Measurements from ENCODE around the gene CNR1.

Gene CNR1

GRCh38 chr6:88161940-88162339 lies 4.2 kb downstream of the CNR1 start:
- Histone ChIP-seq H3K4me1 (ENCODE audit: control insufficient read depth in 1 of 2, insufficient read depth in 1 of 2, low read depth in 1 of 2, low read length in 1 of 2) (peaks cover 10 to 16% of the 10 kb centered on the region in 2 experiments), H3K27ac (no peak overlapping the region), H3K27me3 (peaks cover 72% of the 10 kb centered on the region), H3K9me3 (no peaks in the 10 kb centered on the region), H3K36me3 (no peaks in the 10 kb centered on the region), H3K4me3 (ENCODE audit: low read depth in 1 of 2, low read length in 1 of 2) (no peak overlapping the region)
- TF ChIP-seq CTCF (IDR thresholded peaks at IDR 0.05) = no peak

GRCh38 chr6:88157106-88157505 lies 9.0 kb downstream of the CNR1 start:
- no peak for TF ChIP-seq CTCF (IDR thresholded peaks at IDR 0.05)
- Histone ChIP-seq H3K9me3 (no peaks in the 10 kb centered on the region), H3K4me3 (ENCODE audit: low read depth in 1 of 2, low read length in 1 of 2) (no peak overlapping the region), H3K36me3 (no peaks in the 10 kb centered on the region), H3K27ac (no peak overlapping the region), H3K4me1 (ENCODE audit: control insufficient read depth in 1 of 2, insufficient read depth in 1 of 2, low read depth in 1 of 2, low read length in 1 of 2) (no peaks in the 10 kb centered on the region), H3K27me3 (peaks cover 45% of the 10 kb centered on the region)

GRCh38 chr6:88145298-88145963 lies 20.7 kb downstream of the CNR1 start:
- TF ChIP-seq CTCF (IDR thresholded peaks at IDR 0.05) = no peak
- no peak overlapping the region for H3K27ac ChIP-seq
- H3K36me3 ChIP-seq = no peaks in the 10 kb centered on the region
- H3K4me3 ChIP-seq (ENCODE audit: low read depth in 1 of 2, low read length in 1 of 2) = no peak overlapping the region
- no peaks in the 10 kb centered on the region for H3K9me3 ChIP-seq
- H3K4me1 ChIP-seq (ENCODE audit: control insufficient read depth in 1 of 2, insufficient read depth in 1 of 2, low read depth in 1 of 2, low read length in 1 of 2) = no peaks in the 10 kb centered on the region
- peaks cover 9% of the 10 kb centered on the region for H3K27me3 ChIP-seq

GRCh38 chr6:88144637-88145297 lies 21.4 kb downstream of the CNR1 start:
- Histone ChIP-seq H3K27ac (no peak overlapping the region), H3K36me3 (no peaks in the 10 kb centered on the region), H3K4me1 (ENCODE audit: control insufficient read depth in 1 of 2, insufficient read depth in 1 of 2, low read depth in 1 of 2, low read length in 1 of 2) (no peaks in the 10 kb centered on the region), H3K4me3 (ENCODE audit: low read depth in 1 of 2, low read length in 1 of 2) (no peak overlapping the region), H3K27me3 (peaks cover 6% of the 10 kb centered on the region), H3K9me3 (no peaks in the 10 kb centered on the region)
- TF ChIP-seq CTCF (IDR thresholded peaks at IDR 0.05) = no peak

GRCh38 chr6:88143421-88144157 lies 22.6 kb downstream of the CNR1 start:
- no peak for TF ChIP-seq CTCF (IDR thresholded peaks at IDR 0.05)

More at GRCh38 chr6:88143421-88144157, 22.6 kb downstream of the CNR1 start:
- Histone ChIP-seq H3K27me3 (no peaks in the 10 kb centered on the region), H3K27ac (no peak overlapping the region), H3K4me1 (ENCODE audit: control insufficient read depth in 1 of 2, insufficient read depth in 1 of 2, low read depth in 1 of 2, low read length in 1 of 2) (no peaks in the 10 kb centered on the region), H3K9me3 (no peaks in the 10 kb centered on the region), H3K4me3 (ENCODE audit: low read depth in 1 of 2, low read length in 1 of 2) (no peak overlapping the region), H3K36me3 (no peaks in the 10 kb centered on the region)

Measured in neutrophil (primary cell).